Omental fat pad (tissue), 4 donors: Measurements from ENCODE around the gene PLCE1. TPM values are rescaled to one million over a fixed set of nuclear protein-coding genes. Genes with fewer than 3 reads are reported as not detected.
"Not testable (repeated sequence)": the region's sequence is repeated elsewhere in the genome, so short reads cannot be mapped to it uniquely, and the experiment has no call there.

Experiments used
- ATAC-seq: fragments of 150-250 bp; one replicate; pipeline ENCODE4 v1.9.1; 2016; ENCODE audit warnings: mild to moderate bottlenecking, moderate library complexity; ENCODE audit not compliant: low FRiP score
- DNase-seq: peaks from one replicate; pipeline ENCODE4 v3.0.0-alpha.2; 2019; ENCODE audit warnings: low spot score
- CTCF ChIP-seq, 3 donors: fragments of 450-650 bp; IDR thresholded peaks; one replicate each; pipeline ENCODE4 v1.5.1; 2016 to 2017; ENCODE audit warnings: antibody characterized with exemption in 3 of 3, mild to moderate bottlenecking in 3 of 3, moderate library complexity in 2 of 3
- total RNA-seq, 4 donors: library from RNA; depleted of rRNA; stranded (reverse); fragments of >200 nt; gene quantifications; one replicate each; pipeline ENCODE4 v1.1.0, GENCODE V29; 2016

Gene PLCE1
- total RNA-seq, 4 donors from 2014 or later = 5.8 to 12.8 (median 7.7) TPM

- TF ChIP-seq CTCF (IDR thresholded peaks at IDR 0.05) = no peak
- DNase-seq (no peak), ATAC-seq (no peak)
These were observed 34.9 kb upstream of the PLCE1 start for GRCh38 chr10:93958834-93959233.

GRCh38 chr10:93960988-93961387, 32.7 kb upstream of the PLCE1 start:
- not testable (repeated sequence) for ATAC-seq, DNase-seq

- DNase-seq (no peak), ATAC-seq (no peak)
- TF ChIP-seq CTCF (IDR thresholded peaks at IDR 0.05) = no peak
These were observed 30.8 kb upstream of the PLCE1 start for GRCh38 chr10:93962973-93963372.

- no peak for TF ChIP-seq CTCF (IDR thresholded peaks at IDR 0.05)
- DNase-seq = no peak
- ATAC-seq = no peak
These were observed 30.3 kb upstream of the PLCE1 start for GRCh38 chr10:93963434-93963833.

- no peak for TF ChIP-seq CTCF (IDR thresholded peaks at IDR 0.05)
- no peak for ATAC-seq
- DNase-seq = no peak
These were observed 27.8 kb upstream of the PLCE1 start for GRCh38 chr10:93965911-93966310.

- no peak for DNase-seq
- TF ChIP-seq CTCF (IDR thresholded peaks at IDR 0.05) = no peak
- no peak for ATAC-seq
These were observed 26.0 kb upstream of the PLCE1 start for GRCh38 chr10:93967756-93968155.

GRCh38 chr10:93968540-93968945, 25.2 kb upstream of the PLCE1 start:
- no peak for TF ChIP-seq CTCF (IDR thresholded peaks at IDR 0.05)
- no peak for ATAC-seq

GRCh38 chr10:93970433-93971010, 23.2 kb upstream of the PLCE1 start:
- not testable (repeated sequence) for DNase-seq, ATAC-seq

More at GRCh38 chr10:93968540-93968945, 25.2 kb upstream of the PLCE1 start:
- no peak for DNase-seq
